GM19468 (cell line): ENCODE data around the gene TAOK1.
"Not testable (repeated sequence)": the region's sequence is repeated elsewhere in the genome, so short reads cannot be mapped to it uniquely, and the experiment has no call there.

ENCODE experiments used
- ATAC-seq: cut with Tn5 transposase; IDR thresholded peaks from one replicate; pipeline ENCODE4 v1.9.1; 2021; ENCODE audit warnings: mild to moderate bottlenecking, moderate library complexity, moderate number of reproducible peaks; ENCODE audit not compliant: unreplicated experiment; ENCODE audit errors: extremely low read depth

Gene TAOK1

DNA sequence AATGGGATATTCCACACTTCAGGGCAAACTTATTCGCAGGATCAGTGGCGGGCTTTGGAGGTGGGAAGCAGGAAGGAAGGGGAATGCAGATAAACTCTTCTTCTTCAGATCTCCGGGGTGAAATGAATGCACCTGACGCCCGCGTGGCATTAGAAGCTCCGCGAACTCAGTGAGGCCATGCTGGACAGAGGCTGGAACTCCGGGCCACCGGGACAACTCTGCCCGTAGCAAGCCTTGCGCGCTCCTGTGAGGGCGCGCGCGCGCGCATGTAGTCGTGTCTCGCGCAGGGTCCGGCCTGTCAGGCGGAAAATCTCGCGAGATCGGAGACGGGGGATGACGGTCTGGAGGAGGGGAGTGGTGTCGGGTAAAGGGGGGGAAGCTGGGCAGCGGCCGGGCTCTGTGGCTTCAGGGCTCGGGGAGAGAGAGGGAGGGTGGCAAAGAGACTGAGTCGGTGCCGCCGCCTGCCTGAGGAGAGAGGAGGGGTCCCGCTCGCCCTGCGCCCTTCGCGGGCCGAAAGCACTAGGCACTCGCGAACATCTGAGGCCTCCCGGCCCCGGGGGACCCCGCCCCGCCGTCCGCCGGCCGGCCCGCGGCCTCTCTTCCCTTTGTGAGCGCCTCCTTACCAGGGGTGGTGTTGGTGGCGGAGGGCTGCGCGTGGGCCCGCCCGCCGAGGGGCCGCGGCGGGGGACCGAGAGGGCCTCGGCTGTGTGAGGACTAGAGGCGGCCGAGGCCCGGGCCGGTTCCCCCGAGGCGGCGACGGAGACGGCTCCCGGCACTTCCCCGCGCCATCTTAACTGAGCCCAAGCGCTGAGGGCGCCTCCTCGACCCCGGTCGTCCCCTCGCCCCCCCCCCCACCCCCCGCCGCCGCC is at the start of gene TAOK1:
TSS of gene TAOK1 (plus strand) at position 382 of the 869 bp plus-strand sequence. CDS start 61,186 bp downstream, outside the sequence.
- ATAC-seq: peak; percentile 16

DNA sequence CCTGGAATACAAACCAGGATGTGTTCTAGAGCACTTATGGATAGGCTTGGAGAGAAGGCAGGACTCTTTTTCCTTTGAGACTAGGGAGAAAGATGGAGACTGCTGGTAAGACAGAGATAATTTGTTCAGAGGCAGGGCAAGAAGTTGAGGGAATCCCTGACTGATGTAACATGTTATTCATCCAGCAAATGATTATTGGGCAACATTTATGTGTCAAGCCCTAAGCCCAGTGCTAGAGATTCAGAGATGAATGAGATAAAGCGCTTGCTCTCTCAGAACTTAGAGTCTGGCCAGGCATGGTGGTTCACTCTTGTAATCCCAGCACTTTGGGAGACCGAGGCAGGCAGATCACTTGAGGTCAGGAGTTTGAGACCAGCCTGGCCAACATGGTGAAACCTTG is 48.4 kb upstream of the TAOK1 start:
- ATAC-seq: no peak

DNA sequence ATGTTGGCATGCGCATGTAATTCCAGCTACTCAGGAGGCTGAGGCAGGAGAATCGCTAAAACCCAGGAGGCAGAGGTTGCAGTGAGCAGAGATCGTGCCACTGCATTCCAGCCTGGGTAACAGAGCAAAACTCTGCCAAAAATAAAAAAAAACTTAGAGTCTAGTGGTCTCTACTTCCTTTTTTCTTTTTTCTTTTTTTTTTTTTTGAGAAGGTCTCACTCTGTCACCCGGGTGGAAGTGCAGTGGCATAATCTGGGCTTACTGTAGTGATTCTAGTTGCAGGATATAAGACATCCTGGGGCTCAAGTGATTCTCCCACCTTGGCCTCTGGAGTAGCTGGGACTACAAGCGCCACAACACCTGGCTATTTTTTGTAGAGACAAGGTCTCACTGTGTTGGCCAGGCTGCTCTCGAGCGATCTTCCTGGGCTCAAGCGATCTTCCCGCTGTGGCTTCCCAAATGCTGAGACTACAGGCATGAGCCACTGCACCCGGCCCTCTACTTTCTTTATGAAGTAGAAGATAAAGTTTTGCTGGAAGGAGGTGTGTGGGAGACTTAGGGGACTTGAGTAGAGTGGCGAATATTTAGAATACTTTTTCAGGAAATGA is 47.9 kb upstream of the TAOK1 start:
- no peak for ATAC-seq

DNA sequence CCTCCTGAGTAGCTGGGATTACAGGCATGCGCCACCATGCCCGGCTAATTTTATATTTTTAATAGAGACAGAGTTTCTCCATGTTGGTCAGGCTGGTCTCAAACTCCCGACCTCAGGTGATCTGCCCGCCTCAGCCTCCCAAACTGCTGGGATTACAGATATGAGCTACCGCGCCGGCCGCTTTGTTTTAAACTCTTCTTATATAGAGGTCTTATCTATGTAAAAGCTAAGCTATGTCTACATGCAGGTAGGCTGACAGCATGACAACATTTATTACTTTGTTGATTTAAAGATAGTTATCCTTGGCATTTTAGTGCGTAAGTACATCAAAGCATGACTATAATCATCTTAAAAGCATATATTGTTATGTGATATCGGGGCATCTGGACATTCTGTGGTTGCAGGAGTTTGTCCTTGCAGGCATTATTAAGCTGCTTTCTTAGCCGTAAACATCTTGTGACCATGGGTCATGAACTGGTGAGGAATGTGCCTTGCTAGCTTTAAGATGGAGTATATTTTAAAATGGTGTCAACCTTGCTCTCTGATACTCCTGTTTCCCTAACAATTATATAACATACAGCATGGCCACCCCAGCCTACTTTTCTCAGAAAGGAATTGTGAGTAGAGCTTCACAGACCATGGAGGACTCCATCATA is 45.8 kb upstream of the TAOK1 start:
- ATAC-seq: no peak

DNA sequence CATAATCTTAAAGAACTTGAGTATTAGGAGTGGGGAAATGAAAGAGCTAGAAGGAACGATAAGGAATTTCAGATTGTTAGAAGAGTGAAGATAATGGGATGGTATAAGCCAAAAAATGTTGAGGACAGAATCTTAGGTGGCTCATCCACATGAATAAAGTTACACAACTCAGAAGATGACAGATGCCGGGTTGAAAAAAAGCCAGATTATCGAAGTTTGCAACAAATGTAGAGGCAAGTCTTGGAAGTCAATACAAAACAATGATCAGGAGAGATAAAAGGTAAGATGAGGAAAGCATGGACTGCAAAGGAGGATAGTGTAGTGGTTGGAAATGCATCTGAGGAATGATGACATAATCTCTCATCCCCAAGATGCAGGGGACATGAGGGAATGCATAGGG is 45.1 kb upstream of the TAOK1 start:
- ATAC-seq: no peak

DNA sequence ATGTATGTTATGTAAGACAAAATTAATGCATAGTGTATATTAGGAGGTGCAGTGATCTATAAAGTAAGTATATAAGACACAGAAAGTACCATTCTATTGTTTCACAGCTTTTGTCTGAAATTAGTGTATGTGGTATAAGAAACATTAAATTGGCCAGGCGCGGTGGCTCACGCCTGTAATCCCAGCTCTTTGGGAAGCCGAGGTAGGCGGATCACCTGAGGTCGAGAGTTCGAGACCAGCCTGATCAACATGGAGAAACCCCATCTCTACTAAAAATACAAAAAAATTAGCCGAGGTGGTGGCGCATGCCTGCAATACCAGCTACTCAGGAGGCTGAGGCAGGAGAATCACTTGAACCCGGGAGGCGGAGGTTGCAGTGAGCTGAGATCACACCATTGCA is 44.7 kb upstream of the TAOK1 start:
- ATAC-seq: not testable (repeated sequence)

DNA sequence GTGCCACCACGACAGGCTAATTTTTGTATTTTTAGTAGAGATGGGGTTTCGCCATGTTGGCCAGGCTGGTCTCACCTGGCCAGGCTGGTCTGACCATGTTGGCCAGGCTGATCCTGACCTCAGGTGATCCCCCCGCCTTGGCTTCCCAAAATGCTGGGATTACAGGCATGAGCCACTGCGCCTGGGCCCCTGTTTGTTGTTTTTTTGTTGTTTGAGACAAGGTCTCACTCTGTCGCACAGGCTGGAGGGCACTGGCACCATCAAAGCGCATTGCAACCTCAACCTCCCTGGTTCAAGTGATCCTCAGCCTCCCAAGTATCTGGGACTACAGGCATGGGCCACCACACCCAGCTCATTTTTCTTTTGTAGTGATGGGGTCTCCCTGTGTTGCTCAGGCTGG is 43.7 kb upstream of the TAOK1 start:
- ATAC-seq: no peak

DNA sequence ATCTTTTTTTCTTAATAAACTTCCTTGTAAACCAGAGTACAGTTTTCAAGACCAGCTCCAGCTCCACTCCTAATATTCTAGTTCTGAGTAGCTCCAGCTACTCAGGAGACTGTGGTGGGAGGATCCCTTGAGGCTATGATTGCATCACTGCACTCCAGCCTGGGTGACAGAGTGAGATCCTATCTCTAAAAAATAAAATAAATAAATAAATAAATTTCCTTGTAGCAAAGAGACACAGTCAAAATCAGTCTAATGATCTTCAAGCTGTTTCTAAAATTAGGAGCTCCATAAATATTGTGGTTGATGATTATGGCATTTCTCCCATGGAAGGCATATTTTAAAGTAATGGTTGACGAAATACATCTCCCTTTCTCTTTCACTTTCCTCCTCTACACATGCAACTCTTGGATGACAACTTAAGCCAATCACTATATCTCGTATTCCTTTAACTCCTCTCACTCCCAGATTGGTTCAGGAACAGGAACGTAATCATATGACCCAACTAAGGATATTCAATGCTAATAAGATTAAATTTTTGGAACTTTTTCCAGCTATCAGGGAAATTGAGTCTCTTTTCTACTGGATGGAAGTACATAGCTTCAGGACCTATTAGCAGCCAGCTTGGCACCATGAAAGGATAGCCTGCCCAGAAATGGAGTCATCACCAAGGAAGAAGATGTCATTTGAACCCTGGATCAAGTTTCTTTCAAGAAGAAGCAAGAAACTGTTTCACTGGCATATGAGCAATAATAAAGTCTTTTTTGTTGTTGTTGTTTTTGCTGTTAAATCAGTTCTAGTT is 42.1 kb upstream of the TAOK1 start:
- ATAC-seq: no peak

DNA sequence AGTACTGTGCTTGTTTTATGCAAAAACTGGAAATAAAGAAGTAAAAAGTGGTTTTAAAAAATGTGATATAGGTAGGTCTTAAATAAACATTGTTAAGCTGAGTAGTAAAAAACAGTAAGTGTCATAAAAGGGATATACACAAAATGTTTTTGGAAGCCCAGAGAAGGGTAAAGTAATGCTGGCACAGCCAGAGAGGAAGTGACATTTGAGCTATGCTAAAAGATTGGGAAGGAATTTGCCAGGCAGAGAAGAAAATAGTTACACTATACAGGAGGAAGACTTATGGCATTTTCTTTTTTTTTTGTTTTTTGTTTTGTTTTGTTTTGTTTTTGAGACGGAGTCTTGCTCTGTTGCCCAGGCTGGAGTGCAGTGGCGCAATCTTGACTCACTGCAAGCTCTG is 40.8 kb upstream of the TAOK1 start:
- ATAC-seq: no peak

DNA sequence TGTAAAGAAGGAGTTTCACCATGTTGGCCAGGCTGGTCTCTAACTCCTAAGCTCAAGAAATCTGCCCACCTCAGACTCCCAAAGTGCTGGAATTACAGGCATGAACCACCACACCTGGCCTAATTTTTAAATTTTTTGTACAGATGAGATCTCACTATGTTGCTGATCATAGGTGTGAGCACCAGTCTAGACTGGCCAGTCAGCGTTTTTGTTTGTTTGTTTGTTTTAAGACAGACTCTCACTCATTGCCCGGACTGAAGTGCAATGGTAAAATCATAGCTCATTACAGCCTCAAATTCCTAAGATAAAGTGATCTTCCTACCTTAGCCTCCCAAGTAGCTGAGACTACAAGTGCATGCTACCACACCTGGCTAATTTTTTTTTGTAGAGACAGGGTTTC is 38.0 kb upstream of the TAOK1 start:
- no peak for ATAC-seq

DNA sequence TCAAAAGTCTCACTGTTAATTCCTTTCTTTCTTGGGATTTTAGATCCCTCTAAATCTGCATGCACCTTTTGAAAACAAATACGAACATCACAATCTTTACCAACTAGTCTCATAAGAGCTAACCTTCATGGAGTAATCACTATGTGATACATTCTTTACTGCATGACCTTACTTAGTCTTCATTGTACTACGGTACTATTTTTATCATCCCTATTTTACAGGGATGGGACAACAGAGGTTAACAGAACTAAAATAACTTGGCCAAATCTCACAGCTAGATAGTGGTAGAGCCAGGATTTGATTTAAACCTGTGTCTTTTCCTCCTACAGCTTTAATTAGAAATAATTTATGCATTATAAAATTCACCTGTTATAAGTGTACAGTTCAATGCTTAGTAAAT is 32.9 kb upstream of the TAOK1 start:
- ATAC-seq: no peak

DNA sequence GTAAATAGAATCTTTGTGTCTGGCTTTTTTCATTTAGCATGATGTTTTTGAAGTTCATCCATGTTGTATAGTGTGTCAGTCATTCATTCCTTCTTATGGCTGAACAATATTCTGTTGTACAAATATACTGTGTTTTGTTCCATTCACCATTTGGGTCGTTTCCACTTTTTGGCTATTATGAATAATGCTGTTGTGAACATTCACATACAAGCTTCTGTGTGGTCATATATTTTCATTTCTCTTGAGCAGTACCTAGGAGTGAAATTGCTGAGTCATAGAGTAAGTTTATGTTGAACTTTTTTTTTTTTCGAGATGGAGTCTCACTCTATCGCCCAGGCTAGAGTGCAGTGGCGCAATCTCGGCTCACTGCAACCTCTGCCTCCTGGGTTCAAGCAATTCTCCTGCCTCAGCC is 32.3 kb upstream of the TAOK1 start:
- no peak for ATAC-seq

DNA sequence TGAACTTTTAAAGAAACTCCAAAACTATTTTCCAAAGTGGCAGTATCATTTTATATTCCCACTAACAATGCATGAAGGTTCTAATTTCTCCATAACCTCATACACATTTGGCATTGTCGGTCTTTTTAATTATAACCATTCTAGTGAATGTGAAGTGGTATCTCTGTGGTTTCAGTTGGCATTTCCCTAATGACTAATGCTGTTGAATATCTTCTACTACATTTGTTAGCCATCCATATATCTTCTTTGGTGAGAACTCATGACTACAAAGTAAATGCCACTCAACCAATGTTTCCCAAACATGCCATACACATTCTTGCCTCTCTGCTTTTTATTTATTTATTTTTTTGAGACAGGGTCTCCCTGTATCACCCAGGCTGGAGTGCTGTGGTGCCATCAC is 31.7 kb upstream of the TAOK1 start:
- no peak for ATAC-seq

DNA sequence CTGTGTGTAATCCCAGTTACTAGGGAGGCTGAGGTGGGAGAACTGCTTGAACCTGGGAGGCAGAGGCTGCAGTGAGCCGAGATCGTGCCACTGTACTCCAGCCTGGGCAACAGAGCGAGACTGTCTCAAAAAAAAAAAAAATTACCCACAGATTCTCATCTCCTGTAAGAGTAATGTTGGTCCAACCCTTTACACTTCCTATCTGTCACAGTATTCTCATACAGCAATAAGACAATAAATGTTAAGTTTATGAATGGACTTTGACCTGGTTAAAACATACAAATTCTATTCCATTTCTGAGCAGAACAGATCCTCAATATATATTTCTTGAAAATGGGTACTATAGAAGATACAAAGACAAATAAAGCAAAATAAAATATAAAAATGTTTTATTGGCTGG is 30.4 kb upstream of the TAOK1 start:
- ATAC-seq: no peak

DNA sequence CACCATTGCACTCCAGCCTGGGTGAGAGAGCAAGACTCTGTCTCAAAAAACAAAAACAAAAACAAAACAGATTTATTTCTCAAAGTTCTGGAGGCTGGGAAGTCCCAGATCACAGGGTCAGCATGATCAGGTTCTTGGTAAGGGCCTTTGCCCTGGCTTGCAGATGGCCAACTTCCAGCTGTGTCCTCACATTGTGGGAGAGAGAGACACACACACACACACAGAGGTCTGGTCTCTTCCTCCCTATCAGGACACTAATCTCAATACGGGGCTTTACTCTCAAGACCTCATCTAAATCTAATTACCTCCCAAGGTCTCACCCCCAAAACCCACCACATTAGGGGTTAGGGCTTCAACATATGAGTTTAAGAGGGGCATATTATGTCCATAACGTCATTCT is 26.4 kb upstream of the TAOK1 start:
- ATAC-seq: no peak

DNA sequence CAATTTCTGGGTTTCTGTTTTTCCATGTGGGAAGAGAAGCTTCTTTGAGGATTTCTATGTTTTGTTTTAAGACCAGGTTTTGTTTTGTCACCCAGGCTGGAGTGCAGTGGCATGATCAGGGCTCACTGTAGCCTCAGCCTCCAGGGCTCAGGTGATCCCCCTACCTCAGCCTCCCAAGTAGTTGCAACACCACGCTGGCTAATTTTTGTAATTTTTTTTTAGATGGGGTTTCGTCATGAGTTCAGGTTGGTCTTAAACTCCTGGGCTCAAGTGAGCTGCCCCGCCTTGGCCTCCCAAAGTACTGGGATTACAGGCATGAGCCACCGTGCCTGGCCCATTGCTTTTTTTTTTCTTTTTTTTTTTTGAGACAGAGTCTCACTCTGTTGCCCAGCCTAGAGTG is 25.5 kb upstream of the TAOK1 start:
- ATAC-seq: no peak

DNA sequence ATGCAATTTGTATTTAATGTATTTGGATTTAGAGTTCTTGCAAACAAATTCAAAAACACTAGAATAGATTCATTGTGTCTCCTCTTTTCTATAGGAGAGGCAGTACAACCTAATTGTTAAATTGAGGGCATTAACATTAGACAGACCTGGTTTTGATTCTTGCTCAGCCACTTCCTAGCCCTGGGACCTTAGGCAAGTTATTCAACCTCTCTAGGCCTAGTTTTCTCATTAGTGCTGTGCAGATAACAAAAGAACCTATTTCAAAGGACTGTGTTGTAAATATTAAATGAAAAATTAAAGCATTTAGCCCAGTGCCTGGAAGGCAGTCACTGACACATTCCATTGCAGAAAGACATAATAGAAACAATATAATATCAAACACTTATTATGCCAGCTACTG is 22.0 kb upstream of the TAOK1 start:
- ATAC-seq: no peak

DNA sequence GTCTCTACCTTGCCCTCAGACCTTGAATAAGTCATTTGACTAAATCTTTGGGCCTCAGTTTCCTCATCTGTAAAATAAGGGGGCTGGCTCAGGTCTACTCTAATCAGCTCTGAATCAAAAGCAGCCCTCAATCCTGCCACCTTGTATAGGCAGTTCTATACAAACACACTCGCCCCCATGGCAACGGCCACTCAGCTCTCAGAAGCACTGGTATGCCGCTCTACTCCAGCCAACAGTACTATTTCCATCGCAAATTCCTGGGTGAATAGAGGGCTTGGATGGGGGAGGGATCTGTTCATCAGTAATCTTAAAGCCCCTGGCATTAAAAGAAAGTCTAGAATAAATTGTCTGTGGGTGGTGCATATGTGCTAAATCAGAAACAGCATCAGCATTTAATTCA is 21.2 kb upstream of the TAOK1 start:
- no peak for ATAC-seq

DNA sequence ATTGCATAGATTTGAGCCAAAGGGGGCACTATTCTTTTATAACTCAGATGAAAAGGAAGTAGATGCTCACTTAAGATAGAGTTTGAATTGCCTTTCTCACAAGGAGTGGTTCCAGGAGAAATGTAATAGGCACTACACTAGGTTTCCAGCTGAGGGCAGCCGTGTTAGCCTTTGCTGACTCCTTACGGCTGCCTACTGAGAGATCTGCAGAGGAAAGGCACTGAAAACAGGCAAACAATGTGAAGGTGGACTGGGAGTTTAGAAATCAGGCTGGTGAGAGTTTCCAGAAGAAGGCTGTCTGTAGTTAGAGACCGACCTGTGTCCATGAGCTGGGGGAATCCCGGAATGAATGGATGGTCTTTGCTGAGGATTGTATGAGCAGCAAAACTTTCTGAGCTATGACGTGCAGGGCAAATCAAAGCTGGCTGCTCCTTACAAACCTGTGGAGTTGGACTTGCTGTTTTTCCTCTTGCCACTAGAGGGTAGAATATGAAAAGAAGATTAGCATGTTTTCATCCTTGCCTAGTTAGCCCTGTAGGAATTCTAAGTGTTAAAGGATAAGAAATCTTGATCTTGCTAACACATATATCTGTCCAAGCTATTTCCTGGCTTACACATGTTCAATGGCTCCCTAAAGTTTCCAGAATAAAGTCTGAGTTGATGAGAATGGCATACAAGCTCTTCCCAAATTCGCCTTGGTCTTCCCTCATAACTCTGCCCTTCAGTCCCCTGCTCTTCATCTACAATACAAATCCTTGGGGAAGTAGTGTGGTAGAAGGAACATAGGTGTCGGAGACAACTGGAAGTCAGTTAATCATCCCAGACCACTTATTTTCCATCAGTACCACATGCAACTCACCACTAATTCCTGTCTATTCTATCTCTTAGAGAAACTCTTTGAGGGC is 20.1 kb upstream of the TAOK1 start:
- ATAC-seq: no peak
